ENCODE results near the gene TBL1XR1. TPM values are rescaled to one million over a fixed set of nuclear protein-coding genes. Genes with fewer than 3 reads are reported as not detected.

TBL1XR1 gene
- total RNA-seq, 2 experiments from 2014 or later = 63.2 to 67.8 TPM

- no peak overlapping the region for H3K27ac ChIP-seq (ENCODE audit: low read depth in 1 of 2, low read length in 2 of 2)
- TF ChIP-seq, protein P1, sequence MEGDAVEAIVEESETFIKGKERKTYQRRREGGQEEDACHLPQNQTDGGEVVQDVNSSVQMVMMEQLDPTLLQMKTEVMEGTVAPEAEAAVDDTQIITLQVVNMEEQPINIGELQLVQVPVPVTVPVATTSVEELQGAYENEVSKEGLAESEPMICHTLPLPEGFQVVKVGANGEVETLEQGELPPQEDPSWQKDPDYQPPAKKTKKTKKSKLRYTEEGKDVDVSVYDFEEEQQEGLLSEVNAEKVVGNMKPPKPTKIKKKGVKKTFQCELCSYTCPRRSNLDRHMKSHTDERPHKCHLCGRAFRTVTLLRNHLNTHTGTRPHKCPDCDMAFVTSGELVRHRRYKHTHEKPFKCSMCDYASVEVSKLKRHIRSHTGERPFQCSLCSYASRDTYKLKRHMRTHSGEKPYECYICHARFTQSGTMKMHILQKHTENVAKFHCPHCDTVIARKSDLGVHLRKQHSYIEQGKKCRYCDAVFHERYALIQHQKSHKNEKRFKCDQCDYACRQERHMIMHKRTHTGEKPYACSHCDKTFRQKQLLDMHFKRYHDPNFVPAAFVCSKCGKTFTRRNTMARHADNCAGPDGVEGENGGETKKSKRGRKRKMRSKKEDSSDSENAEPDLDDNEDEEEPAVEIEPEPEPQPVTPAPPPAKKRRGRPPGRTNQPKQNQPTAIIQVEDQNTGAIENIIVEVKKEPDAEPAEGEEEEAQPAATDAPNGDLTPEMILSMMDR (IDR thresholded peaks at IDR 0.05) = no peak
- DNase-seq (no peak), ATAC-seq (ENCODE audit: poor library complexity) (no peak)
- Mint-ChIP-seq H3K36me3 (ENCODE audit: low read depth) (peaks cover 85% of the 10 kb centered on the region), H3K9me3 (no peaks in the 10 kb centered on the region), H3K4me1 (ENCODE audit: low read depth) (peaks cover 6% of the 10 kb centered on the region), H3K27ac (no peak overlapping the region), H3K4me3 (no peak overlapping the region), H3K27me3 (no peaks in the 10 kb centered on the region)
- no peak overlapping the region for H3K4me3 ChIP-seq (ENCODE audit: low read length)
- no peaks in the 10 kb centered on the region for H3K27me3 ChIP-seq (ENCODE audit: control insufficient read depth in 1 of 2, insufficient read depth in 2 of 2, low read length in 2 of 2)
- intact Hi-C loops (cut with DNase I, micrococcal nuclease) = loop anchor here in 1 of 2 experiments (5.0 kb wide), 1 partner anchor 1352 kb away; no protein-coding TSS in a partner anchor
- ChIA-PET POLR2A (interaction anchor here (0.6 kb wide), 1 partner anchor 13 kb away, joined by 3 read pairs; no protein-coding TSS in a partner anchor), CTCF (interaction anchor here (0.7 kb wide), 1 partner anchor 1988 kb away, joined by 4 read pairs; no protein-coding TSS in a partner anchor)
- H3K36me3 ChIP-seq (ENCODE audit: insufficient read depth, low read length) = peaks cover 63% of the 10 kb centered on the region
- H3K9me3 ChIP-seq (ENCODE audit: control insufficient read depth in 1 of 2, insufficient read depth in 1 of 2, low read length in 2 of 2) = no peaks in the 10 kb centered on the region
- H3K4me1 ChIP-seq (ENCODE audit: insufficient read depth, low read length) = no peaks in the 10 kb centered on the region
Observed at GRCh38 chr3:177035676-177036075, 161.6 kb downstream of the TBL1XR1 start.

GRCh38 chr3:177034832-177035475, 162.3 kb downstream of the TBL1XR1 start:
- DNase-seq (no peak), ATAC-seq (ENCODE audit: poor library complexity) (no peak)
- no peaks in the 10 kb centered on the region for H3K27me3 ChIP-seq (ENCODE audit: control insufficient read depth in 1 of 2, insufficient read depth in 2 of 2, low read length in 2 of 2)
- peaks cover 59% of the 10 kb centered on the region for H3K36me3 ChIP-seq (ENCODE audit: insufficient read depth, low read length)
- no peaks in the 10 kb centered on the region for H3K9me3 ChIP-seq (ENCODE audit: control insufficient read depth in 1 of 2, insufficient read depth in 1 of 2, low read length in 2 of 2)
- POLR2A ChIA-PET = interaction anchor here (0.5 to 0.7 kb wide), 3 partner anchors 12 to 1287 kb away, joined by 3 to 5 read pairs (median 3); no protein-coding TSS in a partner anchor
- H3K27ac ChIP-seq (ENCODE audit: low read depth in 1 of 2, low read length in 2 of 2) = no peak overlapping the region
- CTCF ChIA-PET = interaction anchor here (0.7 kb wide), 2 partner anchors 350 to 1989 kb away, joined by 3 to 4 read pairs; no protein-coding TSS in a partner anchor
- Mint-ChIP-seq H3K36me3 (ENCODE audit: low read depth) (peaks cover 84% of the 10 kb centered on the region), H3K4me1 (ENCODE audit: low read depth) (no peaks in the 10 kb centered on the region), H3K9me3 (no peaks in the 10 kb centered on the region), H3K27me3 (no peaks in the 10 kb centered on the region), H3K4me3 (no peak overlapping the region), H3K27ac (no peak overlapping the region)
- TF ChIP-seq, protein P1 (IDR thresholded peaks at IDR 0.05) = no peak
- no peak overlapping the region for H3K4me3 ChIP-seq (ENCODE audit: low read length)
- intact Hi-C loops (cut with DNase I, micrococcal nuclease) = loop anchor here in 1 of 2 experiments (5.0 kb wide), 1 partner anchor 1352 kb away; no protein-coding TSS in a partner anchor
- no peaks in the 10 kb centered on the region for H3K4me1 ChIP-seq (ENCODE audit: insufficient read depth, low read length)

DNA sequence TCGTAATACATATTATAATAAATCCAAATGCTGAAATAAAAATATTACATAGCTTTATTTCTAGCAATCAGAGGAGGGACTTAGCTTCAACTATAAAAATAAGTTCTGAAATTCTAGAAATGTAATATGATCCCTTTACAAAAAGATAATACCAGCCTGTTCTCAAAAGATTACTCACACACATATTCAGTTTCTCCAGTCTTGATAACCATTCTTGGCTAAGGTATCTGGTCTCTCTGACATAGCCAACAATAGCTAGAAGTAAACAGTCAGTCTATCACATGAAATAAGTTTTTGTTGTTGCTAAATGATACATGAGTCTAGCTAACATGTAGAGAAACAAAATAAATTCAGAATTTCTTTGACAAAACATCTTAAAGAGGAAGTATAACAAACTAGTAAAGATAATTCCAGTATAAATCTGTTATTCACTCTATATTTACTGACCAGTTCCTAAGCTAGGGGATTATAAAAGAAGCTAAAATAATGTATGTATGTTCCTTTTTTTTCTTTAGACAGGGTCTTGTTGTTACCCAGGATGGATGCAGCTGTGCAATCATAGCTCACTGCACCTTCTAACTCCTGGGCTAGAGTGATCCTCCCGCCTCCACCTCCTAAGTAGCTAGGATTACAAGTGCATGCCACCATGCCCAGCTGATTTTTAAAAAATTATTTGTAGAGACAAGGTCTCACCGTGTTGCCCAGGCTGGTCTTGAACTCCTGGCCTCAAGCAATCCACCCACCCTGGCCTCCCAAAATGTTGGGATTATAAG, 170.6 kb downstream of the TBL1XR1 start:
- H3K4me1 Mint-ChIP-seq (ENCODE audit: low read depth) = no peaks in the 10 kb centered on the region
- ChIA-PET POLR2A (interaction anchor here (0.6 kb wide), 1 partner anchor 84 kb away, joined by 3 read pairs; no protein-coding TSS in a partner anchor), CTCF (interaction anchor here (0.6 kb wide), 1 partner anchor 740 kb away, joined by 3 read pairs; no protein-coding TSS in a partner anchor)
- Histone ChIP-seq H3K36me3 (ENCODE audit: insufficient read depth, low read length) (peaks cover 46% of the 10 kb centered on the region), H3K9me3 (ENCODE audit: control insufficient read depth in 1 of 2, insufficient read depth in 1 of 2, low read length in 2 of 2) (no peaks in the 10 kb centered on the region), H3K4me1 (ENCODE audit: insufficient read depth, low read length) (no peaks in the 10 kb centered on the region), H3K4me3 (ENCODE audit: low read length) (no peak overlapping the region), H3K27me3 (ENCODE audit: control insufficient read depth in 1 of 2, insufficient read depth in 2 of 2, low read length in 2 of 2) (no peaks in the 10 kb centered on the region), H3K27ac (ENCODE audit: low read depth in 1 of 2, low read length in 2 of 2) (no peak overlapping the region)
- H3K4me3 Mint-ChIP-seq = no peak overlapping the region
- DNase-seq = no peak
- peaks cover 77% of the 10 kb centered on the region for H3K36me3 Mint-ChIP-seq (ENCODE audit: low read depth)
- H3K9me3 Mint-ChIP-seq = no peaks in the 10 kb centered on the region
- TF ChIP-seq, protein P1 (IDR thresholded peaks at IDR 0.05) = no peak
- no peak overlapping the region for H3K27ac Mint-ChIP-seq
- no peaks in the 10 kb centered on the region for H3K27me3 Mint-ChIP-seq
- intact Hi-C loops (cut with DNase I, micrococcal nuclease) = no loop called here
- no peak for ATAC-seq (ENCODE audit: poor library complexity)

Measured in CD4-positive, alpha-beta T cell (primary cell).